GM12874 (cell line): ENCODE data around the gene SLC25A22.

Source experiments
- TF ChIP-seq, protein P1 (sequence below): IDR thresholded peaks from 2 replicates; pipeline ENCODE4 v1.5.1; 2011; ENCODE audit warnings: low read depth, mild to moderate bottlenecking, control low read depth, low read length, moderate library complexity; ENCODE audit not compliant: insufficient read depth

The SLC25A22 gene

DNA sequence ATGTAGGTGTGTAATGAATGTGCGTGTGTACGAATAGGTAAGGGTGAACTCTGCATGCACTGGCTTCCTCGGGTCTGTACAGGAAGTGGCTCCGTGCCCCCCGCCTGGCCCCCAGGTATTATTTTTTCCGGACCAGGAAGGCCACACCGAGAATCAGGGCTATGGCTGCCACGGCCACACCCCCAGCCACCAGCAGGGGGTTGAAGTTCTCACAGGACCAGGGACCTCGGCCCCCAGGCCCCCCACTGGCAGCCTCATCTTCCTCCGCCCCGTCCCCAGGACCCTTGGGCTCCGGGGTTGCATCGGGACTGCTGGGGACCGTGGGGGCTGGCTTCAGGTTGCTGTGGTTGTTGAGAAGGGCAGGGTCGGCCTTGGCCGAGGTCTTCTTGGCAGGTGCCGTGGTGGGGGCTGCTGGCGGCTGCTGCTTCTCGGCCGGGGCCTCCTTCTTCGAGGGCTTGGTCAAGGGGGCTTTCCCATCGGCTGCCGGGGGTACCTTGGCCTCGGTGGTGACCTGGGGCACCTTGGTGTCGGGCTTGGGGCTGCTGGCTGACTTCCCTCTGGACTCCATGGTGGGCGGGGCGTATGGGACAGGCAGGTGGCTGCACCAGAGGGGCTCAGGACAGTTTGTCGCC lies 10.0 kb downstream of the SLC25A22 start:
- TF ChIP-seq, protein P1, sequence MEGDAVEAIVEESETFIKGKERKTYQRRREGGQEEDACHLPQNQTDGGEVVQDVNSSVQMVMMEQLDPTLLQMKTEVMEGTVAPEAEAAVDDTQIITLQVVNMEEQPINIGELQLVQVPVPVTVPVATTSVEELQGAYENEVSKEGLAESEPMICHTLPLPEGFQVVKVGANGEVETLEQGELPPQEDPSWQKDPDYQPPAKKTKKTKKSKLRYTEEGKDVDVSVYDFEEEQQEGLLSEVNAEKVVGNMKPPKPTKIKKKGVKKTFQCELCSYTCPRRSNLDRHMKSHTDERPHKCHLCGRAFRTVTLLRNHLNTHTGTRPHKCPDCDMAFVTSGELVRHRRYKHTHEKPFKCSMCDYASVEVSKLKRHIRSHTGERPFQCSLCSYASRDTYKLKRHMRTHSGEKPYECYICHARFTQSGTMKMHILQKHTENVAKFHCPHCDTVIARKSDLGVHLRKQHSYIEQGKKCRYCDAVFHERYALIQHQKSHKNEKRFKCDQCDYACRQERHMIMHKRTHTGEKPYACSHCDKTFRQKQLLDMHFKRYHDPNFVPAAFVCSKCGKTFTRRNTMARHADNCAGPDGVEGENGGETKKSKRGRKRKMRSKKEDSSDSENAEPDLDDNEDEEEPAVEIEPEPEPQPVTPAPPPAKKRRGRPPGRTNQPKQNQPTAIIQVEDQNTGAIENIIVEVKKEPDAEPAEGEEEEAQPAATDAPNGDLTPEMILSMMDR, result 0 out of 2 replicates have a peak, but pooled peaks have one; percentile 12

DNA sequence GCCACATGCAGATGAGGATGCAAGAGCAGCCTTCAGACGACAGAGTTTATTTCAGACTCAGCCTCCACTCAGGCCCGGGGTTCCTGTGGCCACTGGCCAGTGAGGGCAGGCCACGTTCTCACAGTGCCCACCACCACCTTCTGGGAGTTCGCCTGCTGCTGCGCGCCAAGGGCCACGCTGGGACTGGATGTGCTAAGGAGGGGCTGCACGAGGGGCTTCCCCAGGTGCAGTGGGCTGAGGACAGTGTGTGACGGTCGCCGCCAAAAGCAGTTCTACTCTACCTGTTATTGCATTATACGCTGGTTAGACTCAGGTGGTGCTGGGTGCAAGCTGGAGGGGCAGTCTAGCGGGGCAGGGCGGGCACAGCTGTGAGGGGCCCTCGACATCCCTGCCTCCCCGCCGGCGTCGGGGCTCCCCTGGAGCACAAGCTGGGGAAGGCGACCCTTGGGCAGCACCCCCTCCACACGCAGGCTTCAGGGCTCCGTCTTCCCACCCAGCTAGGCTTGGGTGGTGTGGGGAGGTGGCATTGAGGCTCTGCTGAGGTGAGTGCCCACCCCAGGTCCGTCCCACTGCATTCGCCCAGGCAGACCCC lies 10.9 kb downstream of the SLC25A22 start:
- TF ChIP-seq, protein P1, result no peak

DNA sequence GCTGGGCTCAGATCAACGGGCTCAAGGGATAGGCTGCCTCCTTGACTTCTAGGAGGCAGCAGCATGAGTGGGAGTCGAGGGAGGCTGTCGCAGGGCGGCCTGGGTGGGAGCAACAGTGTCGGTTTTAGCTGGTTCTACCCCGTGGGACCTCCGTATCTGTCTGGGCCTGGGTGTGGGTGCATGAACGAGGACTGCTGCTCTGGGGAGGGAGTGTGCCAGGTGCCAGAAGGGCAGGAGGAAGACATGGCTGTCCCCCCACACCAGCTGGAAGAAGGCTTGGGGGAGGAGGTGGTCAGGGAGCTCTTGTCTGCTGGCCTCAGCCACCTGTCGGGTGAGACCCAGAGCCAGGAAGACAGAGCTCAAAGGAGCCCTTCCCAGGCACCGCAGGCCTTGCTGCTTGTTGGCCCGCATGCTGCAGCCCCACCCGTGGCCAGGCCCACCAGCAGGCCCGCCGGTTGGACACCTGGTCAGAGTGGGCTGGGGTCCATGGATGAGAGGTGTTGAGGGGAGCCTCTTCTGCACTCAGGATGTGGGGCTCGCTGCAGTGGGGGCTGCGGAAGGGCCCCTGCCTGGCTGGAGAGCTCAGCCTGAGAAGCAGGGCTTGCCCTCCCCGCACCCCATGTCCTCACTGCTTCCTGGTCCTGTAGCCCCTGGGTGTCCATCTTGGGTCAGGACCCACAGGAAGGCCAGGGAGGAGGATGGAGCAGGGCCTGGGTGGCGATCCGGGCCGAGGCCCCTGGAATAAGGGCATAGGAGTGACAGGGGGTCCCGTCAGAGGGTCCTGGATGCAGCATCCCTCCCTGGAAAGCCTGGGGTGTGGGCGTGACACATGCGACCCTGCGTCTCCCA lies 11.6 kb downstream of the SLC25A22 start:
- TF ChIP-seq, protein P1, result no peak

DNA sequence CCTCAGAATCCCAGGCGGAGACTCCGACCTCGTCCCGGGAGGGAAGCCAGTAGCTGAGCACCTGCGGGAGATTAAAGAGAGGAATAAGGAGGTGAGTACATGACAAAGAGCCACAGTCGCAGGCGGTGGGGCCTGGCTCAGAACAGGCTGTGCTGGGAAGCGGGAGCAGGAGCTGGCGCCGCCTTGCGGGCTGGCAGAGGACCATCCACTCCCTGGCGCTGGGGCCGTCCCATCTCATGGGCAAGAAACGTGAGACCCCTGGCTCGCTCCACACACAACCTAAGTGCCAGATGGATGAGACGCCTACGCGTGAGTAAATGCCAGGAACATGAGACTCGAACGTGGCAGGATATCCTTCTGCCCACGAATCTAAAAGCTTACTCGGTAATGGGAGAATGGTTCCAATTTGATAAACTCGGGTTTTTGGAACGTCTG lies 14.5 kb downstream of the SLC25A22 start:
- TF ChIP-seq, protein P1, result peak; percentile 66

DNA sequence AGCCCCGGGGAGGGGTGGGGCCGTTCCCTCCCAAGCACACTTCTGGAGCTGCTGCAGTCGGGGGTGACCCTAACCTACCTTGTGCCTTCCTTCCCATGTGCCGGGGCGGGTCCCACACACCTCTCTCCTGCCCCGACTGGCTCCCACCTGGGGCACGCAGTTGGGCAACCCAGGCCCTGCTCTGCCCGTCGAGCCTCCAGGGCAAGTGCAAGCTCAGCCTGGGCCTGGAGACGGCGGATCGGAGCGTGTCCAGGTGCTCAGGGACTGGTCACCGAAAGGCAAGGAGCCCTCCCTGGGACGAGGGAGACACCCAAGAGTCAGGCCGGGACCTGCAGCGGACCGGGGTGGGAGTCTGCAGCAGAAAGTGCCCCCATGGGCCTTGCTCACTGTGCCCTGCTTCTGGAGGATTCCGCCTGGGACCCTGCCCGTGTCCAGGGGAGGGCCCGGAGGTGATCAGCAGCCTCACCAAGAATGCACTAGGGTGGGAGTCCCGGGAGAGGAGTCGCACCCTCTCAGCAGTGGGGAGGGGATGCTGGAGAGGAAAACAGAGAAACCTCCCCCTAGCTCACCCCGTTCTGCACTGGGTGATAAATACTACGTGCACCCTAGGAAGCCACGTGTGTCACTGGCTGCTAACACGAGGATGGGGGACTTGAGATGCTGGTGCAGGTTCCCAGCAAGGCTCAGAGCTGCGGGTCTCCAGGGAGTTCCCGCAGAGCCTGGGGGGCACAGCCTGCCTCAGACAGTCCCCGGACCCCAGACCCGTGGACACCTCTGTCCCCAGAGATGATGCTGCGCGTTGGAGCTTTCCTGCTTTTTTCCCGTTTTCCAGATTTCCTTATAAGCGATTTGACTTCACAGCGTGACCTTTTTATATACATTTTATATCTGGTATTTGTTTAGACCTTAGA lies 15.6 kb downstream of the SLC25A22 start:
- TF ChIP-seq, protein P1, result no peak

DNA sequence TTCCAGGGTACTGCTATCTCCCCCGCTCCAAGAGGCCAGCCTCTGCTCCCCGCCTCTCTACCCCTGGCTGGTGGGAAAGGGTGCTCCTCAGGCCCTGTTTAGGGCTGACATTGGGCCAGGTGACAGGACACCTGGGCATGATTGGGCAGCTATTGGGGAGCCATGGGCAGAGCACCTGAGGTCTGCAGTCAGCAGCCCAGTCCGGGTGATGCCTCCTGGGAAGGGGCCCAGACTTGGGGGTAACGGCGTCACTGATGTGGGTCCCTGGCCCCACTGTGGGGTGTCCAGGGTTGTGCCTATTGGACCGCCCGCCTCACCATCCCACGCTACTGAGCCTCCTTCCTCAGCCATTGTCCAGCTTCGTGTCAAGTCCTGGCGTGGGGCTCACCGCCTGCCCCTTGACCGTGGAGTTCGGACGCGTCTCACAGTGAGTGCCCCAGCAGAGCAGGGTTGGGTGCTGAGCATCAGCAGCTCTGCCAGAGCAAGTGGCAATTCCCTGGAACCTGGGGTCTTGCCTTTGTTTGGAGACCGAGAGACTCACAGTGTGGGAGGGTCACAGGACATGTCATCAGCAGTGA lies 18.0 kb downstream of the SLC25A22 start:
- TF ChIP-seq, protein P1, result no peak
